IMR-90 (cell line): ENCODE measurements around the gene FARP1. TPM values are rescaled to one million over a fixed set of nuclear protein-coding genes. Genes with fewer than 3 reads are reported as not detected.

Experiments
- ATAC-seq: fragments of 200-7000 bp; cut with Tn5 transposase; 2 replicates; pipeline ENCODE4 v1.9.1; 2020; ENCODE audit warnings: low read depth, mild to moderate bottlenecking, moderate library complexity
- BruUV-seq: library from RNA; stranded (reverse); fragments of 400-500 nt; replicated peaks from 2 replicates; lab custom pipeline; 2021; lab: Mats Ljungman, UMichigan
- CTCF ChIA-PET: fragments of 300-600 bp; formaldehyde crosslinking; extraction: SDS; loops from one replicate; lab custom pipeline; 2021; ENCODE audit warnings: antibody characterized with exemption; lab: Yijun Ruan, JAX
- POLR2A ChIA-PET: fragments of 300-600 bp; sonication (Branson Sonifier 250); formaldehyde crosslinking; loops from one replicate; lab custom pipeline; 2022; ENCODE audit warnings: antibody characterized with exemption; ENCODE audit not compliant: unreplicated experiment; lab: Charles Lee
- DNase-seq: peaks from one replicate; pipeline ENCODE4 v3.0.0; 2013
- H2AFZ ChIP-seq: replicated peaks from 2 replicates; pipeline ENCODE3; 2013; ENCODE audit warnings: low read length, mild to moderate bottlenecking; ENCODE audit not compliant: poor library complexity
- H2AK5ac ChIP-seq: 2 replicates; pipeline ENCODE4 v1.6.1; 2013; ENCODE audit warnings: low read depth, low read length, inconsistent platforms
- H2AK9ac ChIP-seq: replicated peaks from 2 replicates; pipeline ENCODE3; 2013; ENCODE audit warnings: mild to moderate bottlenecking, low read depth, low read length, moderate library complexity; ENCODE audit not compliant: poor library complexity
- H2BK120ac ChIP-seq: 2 replicates; pipeline ENCODE4 v1.6.1; 2013; ENCODE audit warnings: low read depth, low read length, inconsistent platforms
- H2BK15ac ChIP-seq: 3 replicates; pipeline ENCODE4 v1.6.1; 2013; ENCODE audit warnings: low read depth, low read length, inconsistent platforms
- H2BK20ac ChIP-seq: 2 replicates; pipeline ENCODE4 v1.6.1; 2013; ENCODE audit warnings: low read depth, mild to moderate bottlenecking, inconsistent platforms, low read length, moderate library complexity
- H2BK5ac ChIP-seq: 2 replicates; pipeline ENCODE4 v1.6.1; 2013; ENCODE audit warnings: mild to moderate bottlenecking, low read depth, low read length, inconsistent platforms; ENCODE audit not compliant: poor library complexity, severe bottlenecking
- H3K14ac ChIP-seq: replicated peaks from 2 replicates; pipeline ENCODE4 v1.6.1; 2013; ENCODE audit warnings: low read depth, low read length, inconsistent platforms
- H3K18ac ChIP-seq: 2 replicates; pipeline ENCODE4 v1.6.1; 2013; ENCODE audit warnings: low read depth, low read length, control low read depth
- H3K23ac ChIP-seq: 2 replicates; pipeline ENCODE4 v1.6.1; 2013; ENCODE audit warnings: low read depth, low read length, inconsistent platforms
- H3K27ac ChIP-seq: 2 replicates; pipeline ENCODE4 v1.5.1; 2013; ENCODE audit warnings: mild to moderate bottlenecking, control low read depth, low read length; ENCODE audit not compliant: insufficient read depth
- H3K27me3 ChIP-seq: 2 replicates; pipeline ENCODE4 v1.6.1; 2013; ENCODE audit warnings: low read length; ENCODE audit not compliant: control insufficient read depth, insufficient read depth
- H3K36me3 ChIP-seq: 2 replicates; pipeline ENCODE4 v1.6.1; 2013; ENCODE audit warnings: low read length, mixed read lengths; ENCODE audit not compliant: control insufficient read depth, insufficient read depth
- H3K4ac ChIP-seq: 2 replicates; pipeline ENCODE4 v1.6.1; 2013; ENCODE audit warnings: low read depth, low read length, inconsistent platforms
- H3K4me1 ChIP-seq: 2 replicates; pipeline ENCODE4 v1.6.1; 2013; ENCODE audit warnings: low read length, mixed read lengths; ENCODE audit not compliant: control insufficient read depth, insufficient read depth
- H3K4me2 ChIP-seq: 2 replicates; pipeline ENCODE4 v1.6.1; 2013; ENCODE audit warnings: low read depth, mild to moderate bottlenecking, control low read depth, low read length, moderate library complexity
- H3K4me3 ChIP-seq: 2 replicates; pipeline ENCODE4 v1.5.1; 2013; ENCODE audit warnings: low read depth, mild to moderate bottlenecking, control low read depth, low read length, moderate library complexity; ENCODE audit not compliant: insufficient read depth
- H3K56ac ChIP-seq: 2 replicates; pipeline ENCODE4 v1.6.1; 2013; ENCODE audit warnings: low read length, inconsistent platforms; ENCODE audit not compliant: insufficient read depth; ENCODE audit errors: extremely low read depth
- H3K79me1 ChIP-seq, 2 experiments: 2 replicates each; pipeline ENCODE4 v1.6.1; 2013; ENCODE audit warnings: low read length in 2 of 2, inconsistent platforms in 1 of 2, low read depth in 1 of 2
- H3K9ac ChIP-seq: 2 replicates; pipeline ENCODE4 v1.6.1; 2013; ENCODE audit warnings: low read depth, low read length, control low read depth
- H3K9me1 ChIP-seq: 2 replicates; pipeline ENCODE4 v1.6.1; 2013; ENCODE audit warnings: low read length, inconsistent platforms; ENCODE audit not compliant: insufficient read depth
- H3K9me3 ChIP-seq: 2 replicates; pipeline ENCODE4 v1.6.1; 2013; ENCODE audit warnings: low read length; ENCODE audit not compliant: control insufficient read depth, insufficient read depth
- H4K20me1 ChIP-seq: 2 replicates; pipeline ENCODE4 v1.6.1; 2013; ENCODE audit warnings: low read length, inconsistent platforms; ENCODE audit not compliant: insufficient read depth
- H4K5ac ChIP-seq: 2 replicates; pipeline ENCODE4 v1.6.1; 2013; ENCODE audit warnings: mild to moderate bottlenecking, low read depth, low read length, control low read depth
- H4K8ac ChIP-seq, 2 experiments: 2 replicates each; pipeline ENCODE4 v1.6.1; 2013; ENCODE audit warnings: low read depth in 2 of 2, low read length in 2 of 2, control low read depth in 1 of 2, inconsistent platforms in 1 of 2
- H4K91ac ChIP-seq: 2 replicates; pipeline ENCODE4 v1.6.1; 2013; ENCODE audit warnings: low read depth, low read length, inconsistent platforms; ENCODE audit not compliant: insufficient read depth
- BHLHE40 ChIP-seq: fragments of 150-350 bp; IDR thresholded peaks from 2 replicates; pipeline ENCODE4 v1.6.1; 2016; ENCODE audit warnings: mild to moderate bottlenecking, low read depth, low read length
- CEBPB ChIP-seq: IDR thresholded peaks from 2 replicates; pipeline ENCODE4 v1.6.1; 2012; ENCODE audit warnings: low read depth, low read length, improper control_type of control experiment
- CHD1 ChIP-seq: IDR thresholded peaks from 2 replicates; pipeline ENCODE4 v1.6.1; 2012; ENCODE audit warnings: low read depth, low read length, improper control_type of control experiment
- CTCF ChIP-seq: conservative IDR thresholded peaks from 2 replicates; pipeline ENCODE4 v1.5.1; 2012; ENCODE audit warnings: mild to moderate bottlenecking, low read depth, low read length, improper control_type of control experiment
- ELK1 ChIP-seq: fragments of 150-350 bp; IDR thresholded peaks from 2 replicates; pipeline ENCODE4 v1.6.1; 2016; ENCODE audit warnings: low read depth, mild to moderate bottlenecking, low read length, moderate library complexity, borderline replicate concordance
- FOS ChIP-seq: fragments of 150-350 bp; IDR thresholded peaks from 2 replicates; pipeline ENCODE4 v1.6.1; 2016; ENCODE audit warnings: low read depth, low read length
- MAFK ChIP-seq: IDR thresholded peaks from 2 replicates; pipeline ENCODE4 v1.6.1; 2012; ENCODE audit warnings: low read depth, low read length, improper control_type of control experiment
- MAZ ChIP-seq: IDR thresholded peaks from 2 replicates; pipeline ENCODE4 v1.6.1; 2012; ENCODE audit warnings: low read depth, mild to moderate bottlenecking, low read length, improper control_type of control experiment, moderate library complexity, borderline replicate concordance
- MXI1 ChIP-seq: IDR thresholded peaks from 2 replicates; pipeline ENCODE4 v1.6.1; 2012; ENCODE audit warnings: low read depth, mild to moderate bottlenecking, low read length, moderate library complexity, borderline replicate concordance
- NFE2L2 ChIP-seq: fragments of 150-350 bp; IDR thresholded peaks from 2 replicates; pipeline ENCODE4 v1.6.1; 2016; ENCODE audit warnings: low read depth, mild to moderate bottlenecking, low read length
- POLR2A ChIP-seq: IDR thresholded peaks from 2 replicates; pipeline ENCODE4 v1.6.1; 2012; ENCODE audit warnings: mild to moderate bottlenecking, low read depth, low read length
- RAD21 ChIP-seq: IDR thresholded peaks from 2 replicates; pipeline ENCODE4 v1.6.1; 2012; ENCODE audit warnings: low read length, improper control_type of control experiment
- RFX5 ChIP-seq: IDR thresholded peaks from 2 replicates; pipeline ENCODE4 v1.8.0; 2012; ENCODE audit warnings: low read depth, mild to moderate bottlenecking, low read length, moderate library complexity
- SMC3 ChIP-seq: fragments of 150-350 bp; IDR thresholded peaks from 2 replicates; pipeline ENCODE4 v1.6.1; 2016; ENCODE audit warnings: low read depth, mild to moderate bottlenecking, antibody characterized with exemption, low read length, moderate library complexity
- USF2 ChIP-seq: fragments of 150-350 bp; IDR thresholded peaks from 2 replicates; pipeline ENCODE4 v1.6.1; 2017; ENCODE audit warnings: mild to moderate bottlenecking, antibody characterized with exemption, low read length, low read depth
- WGBS, 2 experiments: methylation state at CpG; one replicate each; pipeline versions ENCODE4 v1.1.5 to v1.1.7; 2013; ENCODE audit warnings: missing lambda C conversion rate in 2 of 2; ENCODE audit not compliant: insufficient read length in 1 of 2; ENCODE audit errors: extremely low coverage in 2 of 2; 5-methylcytosine and 5-hydroxymethylcytosine counted together
- dilution Hi-C: fragments of 300-500 bp; cut with HindIII; formaldehyde crosslinking; loops from one replicate; pipeline ENCODE4 v1.14.3; 2018; ENCODE audit warnings: low sequenced_read_pairs; ENCODE audit not compliant: unreplicated experiment
- in situ Hi-C: fragments of 300-500 bp; cut with MboI; formaldehyde crosslinking; loops from 3 replicates; pipeline ENCODE4 v1.14.3; 2019; ENCODE audit warnings: low sequenced_read_pairs, inconsistent platforms, mixed read lengths
- intact Hi-C: fragments of 100-400 bp; cut with micrococcal nuclease; formaldehyde crosslinking; loops from 2 replicates; pipeline ENCODE4 v1.10.0; 2022
- polyA plus RNA-seq, 3 experiments: library from polyadenylated mRNA; depleted of rRNA; stranded (reverse); fragments of >200 nt; gene quantifications; 2 replicates each; pipeline ENCODE4 v1.2.3, GENCODE V29; 2012; ENCODE audit warnings: low replicate concordance in 1 of 3
- total RNA-seq: library from RNA; depleted of rRNA; stranded (reverse); fragments of >200 nt; gene quantifications from 2 replicates; pipeline ENCODE4 v1.2.3, GENCODE V29; 2012

Gene FARP1
- total and polyA plus RNA-seq, 2 of the 4 experiments (the other 2 are of a cell fraction) = 39.6 to 57.0 TPM

GRCh38 chr13:98275681-98276171 is 132.8 kb downstream of the FARP1 start:
- POLR2A ChIA-PET = interaction anchor here (0.6 kb wide), 1 partner anchor 43 kb away, joined by 13 read pairs; no protein-coding TSS in a partner anchor
- no peak for TF ChIP-seq ELK1
- no peak for TF ChIP-seq USF2
- TF ChIP-seq FOS = no peak
- TF ChIP-seq CHD1 = no peak
- TF ChIP-seq BHLHE40 = no peak
- TF ChIP-seq MAZ = no peak
- TF ChIP-seq RAD21 = no peak
- TF ChIP-seq POLR2A = no peak
- TF ChIP-seq RFX5 = no peak
- no peak for TF ChIP-seq NFE2L2
- TF ChIP-seq MAFK = no peak
- no peak for TF ChIP-seq MXI1
- no peak for TF ChIP-seq SMC3
- no peak for TF ChIP-seq CEBPB
- TF ChIP-seq CTCF = no peak

More at GRCh38 chr13:98275681-98276171, 132.8 kb downstream of the FARP1 start:
- Histone ChIP-seq H4K20me1 (peaks cover 16% of the 10 kb centered on the region; the same call in 1 of the 2 replicates), H3K9me1 (peaks cover 30% of the 10 kb centered on the region), H2BK15ac (peak overlapping the region; percentile 12; the same call in 2 of the 3 replicates), H3K79me1 (peaks cover 42 to 77% of the 10 kb centered on the region in 2 experiments), H4K5ac (no peak overlapping the region), H3K4me1 (peaks cover 35% of the 10 kb centered on the region), H2AK9ac (no peak overlapping the region), H3K9ac (no peak overlapping the region), H3K4ac (peak overlapping the region; percentile 31), H3K14ac (peak overlapping the region; percentile 8; the same call in 1 of the 2 replicates), H4K8ac (peak overlapping the region in 1 of 2 experiments; percentile 29; a peak in 1 of 4 replicates), H3K18ac (0 out of 2 replicates have a peak overlapping the region, but pooled peaks have one; percentile 1), H2BK20ac (peak overlapping the region; percentile 4; the same call in 1 of the 2 replicates), H2BK5ac (peak overlapping the region; percentile 76), H4K91ac (peak overlapping the region; percentile 22; the same call in 1 of the 2 replicates), H2AFZ (no peak overlapping the region), H2AK5ac (peak overlapping the region; percentile 83; the same call in 1 of the 2 replicates), H2BK120ac (peak overlapping the region; percentile 64), H3K56ac (peak overlapping the region; percentile 16; the same call in 1 of the 2 replicates), H3K23ac (peak overlapping the region; percentile 61), H3K27ac (peak overlapping the region; percentile 70; the same call in 1 of the 2 replicates), H3K36me3 (0 out of 2 replicates have a peak, but pooled peaks cover 1% of the 10 kb centered on the region), H3K4me2 (no peak overlapping the region; the same call in 1 of the 2 replicates), H3K27me3 (no peaks in the 10 kb centered on the region), H3K9me3 (no peaks in the 10 kb centered on the region), H3K4me3 (no peak overlapping the region)
- in situ Hi-C loops (no loop called here), intact Hi-C loops (no loop called here), dilution Hi-C loops (no loop called here)
- WGBS, 2 experiments = no CpG with 5 or more reads among the region's 2 CpGs
- CTCF ChIA-PET = no interaction called here
- ATAC-seq (peak; percentile 19; the same call in 1 of the 2 replicates), DNase-seq (no peak)
- BruUV-seq = no TSS peak
